Hepatocyte (in vitro differentiated cells): ENCODE measurements around the gene KMT5C. TPM values are rescaled to one million over a fixed set of nuclear protein-coding genes. Genes with fewer than 3 reads are reported as not detected.

Experiments used
- DNase-seq: peaks from one replicate; pipeline ENCODE4 v3.0.0-alpha.2; 2016; ENCODE audit warnings: low spot score
- H2AFZ ChIP-seq: fragments of 200-600 bp; sonication (generic); 2 replicates; pipeline ENCODE4 v1.6.0; 2016; ENCODE audit warnings: antibody characterized with exemption, mild to moderate bottlenecking
- H3K27ac ChIP-seq: fragments of 200-600 bp; sonication (generic); 2 replicates; pipeline ENCODE4 v1.5.1; 2016; ENCODE audit warnings: mild to moderate bottlenecking
- H3K27me3 ChIP-seq: fragments of 200-600 bp; sonication (generic); 2 replicates; pipeline ENCODE4 v1.6.1; 2016
- H3K36me3 ChIP-seq: fragments of 200-600 bp; sonication (generic); replicated peaks from 2 replicates; pipeline ENCODE4 v1.5.1; 2016; ENCODE audit warnings: low read depth; ENCODE audit not compliant: insufficient read depth
- H3K4me1 ChIP-seq: fragments of 200-600 bp; sonication (generic); 2 replicates; pipeline ENCODE4 v1.5.1; 2016; ENCODE audit warnings: mild to moderate bottlenecking, moderate library complexity; ENCODE audit not compliant: insufficient read depth
- H3K4me2 ChIP-seq: fragments of 200-600 bp; sonication (generic); 2 replicates; pipeline ENCODE4 v1.6.0; 2016
- H3K4me3 ChIP-seq: fragments of 200-600 bp; sonication (generic); 2 replicates; pipeline ENCODE4 v1.5.1; 2016; ENCODE audit warnings: mild to moderate bottlenecking
- H3K79me2 ChIP-seq: fragments of 200-600 bp; sonication (generic); 2 replicates; pipeline ENCODE4 v1.6.0; 2017; ENCODE audit warnings: mild to moderate bottlenecking
- H3K9me2 ChIP-seq: fragments of 200-600 bp; sonication (generic); replicated peaks from 2 replicates; pipeline ENCODE4 v1.6.0; 2017; ENCODE audit warnings: mild to moderate bottlenecking; ENCODE audit not compliant: insufficient read depth
- H3K9me3 ChIP-seq: fragments of 200-600 bp; sonication (generic); 2 replicates; pipeline ENCODE4 v1.5.1; 2016; ENCODE audit warnings: low read depth, mild to moderate bottlenecking
- H4K20me1 ChIP-seq: fragments of 200-600 bp; sonication (generic); 2 replicates; pipeline ENCODE4 v1.6.0; 2016; ENCODE audit warnings: mild to moderate bottlenecking; ENCODE audit not compliant: insufficient read depth, poor library complexity, severe bottlenecking
- CTCF ChIP-seq: fragments of 200-600 bp; sonication (generic); IDR thresholded peaks from 2 replicates; pipeline ENCODE4 v1.5.1; 2016; ENCODE audit warnings: antibody characterized with exemption, mild to moderate bottlenecking; ENCODE audit not compliant: poor library complexity
- EZH2 ChIP-seq: fragments of 200-600 bp; sonication (generic); IDR thresholded peaks from 2 replicates; pipeline ENCODE4 v1.6.1; 2016; ENCODE audit warnings: antibody characterized with exemption, mild to moderate bottlenecking, borderline replicate concordance
- EZH2phosphoT487 ChIP-seq: fragments of 200-600 bp; sonication (generic); IDR thresholded peaks from one replicate; pipeline ENCODE4 v1.6.1; 2018; ENCODE audit warnings: antibody characterized with exemption, mild to moderate bottlenecking, low read depth, moderate library complexity; ENCODE audit not compliant: unreplicated experiment, severe bottlenecking
- WGBS: methylation state at CpG from one replicate; pipeline ENCODE4 v1.1.6; 2016; ENCODE audit warnings: low lambda C conversion rate; ENCODE audit errors: missing lambda C conversion rate; 5-methylcytosine and 5-hydroxymethylcytosine counted together
- polyA plus RNA-seq: library from polyadenylated mRNA; unstranded; fragments of >200 nt; fragmentation: Nextera tagmentation; extraction: Ambion mirVana; gene quantifications from 2 replicates; pipeline ENCODE4 v1.2.1, GENCODE V29; 2016
- total RNA-seq: library from RNA; depleted of rRNA; stranded (reverse); fragments of >200 nt; gene quantifications from 2 replicates; pipeline ENCODE4 v1.2.3, GENCODE V29; 2014

Gene KMT5C
- total and polyA plus RNA-seq, 2 experiments from 2014 or later: 22.8 to 23.6 TPM

DNA sequence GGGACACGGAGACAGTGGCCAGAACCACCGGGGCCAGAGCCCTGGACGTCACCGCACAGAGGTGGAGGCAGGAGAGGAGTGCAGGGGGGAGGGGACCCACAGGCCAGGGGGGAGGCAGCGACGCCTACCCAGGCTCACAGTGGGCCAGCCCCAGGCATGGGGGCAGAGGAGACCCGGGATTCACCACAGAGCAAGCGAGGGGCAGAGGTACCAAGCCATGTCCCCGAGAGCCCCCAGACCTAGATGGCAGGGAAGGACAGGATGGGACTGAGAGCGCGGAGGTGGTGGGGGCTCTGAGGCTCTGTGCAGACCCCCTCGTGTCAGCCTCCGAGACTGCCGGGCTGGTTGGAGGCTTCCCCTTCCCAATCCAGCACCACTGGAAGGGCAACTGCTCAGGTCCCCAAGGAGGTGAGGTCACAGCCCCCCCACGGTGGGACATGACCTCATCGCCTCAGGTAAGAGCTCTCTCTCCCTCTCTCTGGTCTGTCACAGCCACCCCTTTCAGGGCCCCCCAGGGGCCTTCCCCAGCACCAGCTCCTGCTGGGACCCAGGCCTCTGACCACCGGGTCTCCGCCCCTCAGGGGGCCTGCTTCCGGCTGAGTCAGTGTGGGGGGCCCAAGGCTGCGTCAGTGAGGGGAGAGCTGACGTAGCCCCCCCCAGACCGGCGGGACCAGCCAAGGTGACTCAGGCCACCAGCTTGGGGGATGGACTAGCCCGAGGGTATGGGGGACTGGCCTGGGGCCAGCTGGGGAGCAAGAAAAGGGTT, 32.8 kb downstream of the KMT5C start:
- H3K4me2 ChIP-seq: peak overlapping the region; percentile 20
- peak; percentile 56 for DNase-seq
- H3K4me1 ChIP-seq: peaks cover 37% of the 10 kb centered on the region
- H3K9me2 ChIP-seq: no peaks in the 10 kb centered on the region
- H3K4me3 ChIP-seq: no peak overlapping the region
- 54% methylated on average over 18 of the region's 24 CpGs for WGBS
- H3K36me3 ChIP-seq: no peaks in the 10 kb centered on the region
- no peak overlapping the region for H2AFZ ChIP-seq
- H3K27me3 ChIP-seq: peaks cover 51% of the 10 kb centered on the region
- no peak for TF ChIP-seq EZH2phosphoT487
- TF ChIP-seq EZH2: no peak
- TF ChIP-seq CTCF: no peak
- no peak overlapping the region for H3K27ac ChIP-seq
- H3K9me3 ChIP-seq: no peaks in the 10 kb centered on the region
- H3K79me2 ChIP-seq: no peaks in the 10 kb centered on the region
- H4K20me1 ChIP-seq: no peaks in the 10 kb centered on the region

GRCh38 chr19:55373306-55373992, 33.8 kb downstream of the KMT5C start:
- peaks cover 48% of the 10 kb centered on the region for H3K27me3 ChIP-seq
- H3K4me2 ChIP-seq: peak overlapping the region; percentile 62
- WGBS: 57% methylated on average over 7 of the region's 9 CpGs
- no peak overlapping the region for H2AFZ ChIP-seq
- H3K27ac ChIP-seq: peak overlapping the region; percentile 37
- DNase-seq: no peak
- no peaks in the 10 kb centered on the region for H3K36me3 ChIP-seq
- H3K9me3 ChIP-seq: no peaks in the 10 kb centered on the region
- no peak overlapping the region for H3K4me3 ChIP-seq
- H3K9me2 ChIP-seq: no peaks in the 10 kb centered on the region
- peaks cover 43% of the 10 kb centered on the region for H3K4me1 ChIP-seq
- no peak for TF ChIP-seq EZH2
- no peak for TF ChIP-seq CTCF
- TF ChIP-seq EZH2phosphoT487: no peak
- H3K79me2 ChIP-seq: no peaks in the 10 kb centered on the region
- H4K20me1 ChIP-seq: no peaks in the 10 kb centered on the region

GRCh38 chr19:55373993-55374757, 34.5 kb downstream of the KMT5C start:
- Histone ChIP-seq H3K27me3 (peaks cover 41% of the 10 kb centered on the region), H3K4me2 (peak overlapping the region; percentile 62), H3K4me3 (no peak overlapping the region), H3K4me1 (peaks cover 40% of the 10 kb centered on the region), H3K9me2 (no peaks in the 10 kb centered on the region), H4K20me1 (no peaks in the 10 kb centered on the region), H3K79me2 (no peaks in the 10 kb centered on the region), H2AFZ (no peak overlapping the region), H3K36me3 (no peaks in the 10 kb centered on the region), H3K27ac (peak overlapping the region; percentile 37), H3K9me3 (no peaks in the 10 kb centered on the region)
- TF ChIP-seq CTCF (no peak), EZH2 (peak; percentile 59), EZH2phosphoT487 (no peak)
- no peak for DNase-seq
- WGBS: 12% methylated on average over 21 of the region's 31 CpGs
